ENCODE measurements around the gene CPSF3. TPM values are rescaled to one million over a fixed set of nuclear protein-coding genes. Genes with fewer than 3 reads are reported as not detected.

CPSF3 gene
- total RNA-seq, 4 donors from 2014 or later = 17.6 to 173 (median 22.2) TPM

GRCh38 chr2:9472511-9472910 is 49.1 kb downstream of the CPSF3 start:
- H3K4me1 ChIP-seq = peaks cover 0 to 24% (median 18%) of the 10 kb centered on the region in 4 donors
- H3K27ac ChIP-seq = no peak overlapping the region
- no peak overlapping the region for H3K4me3 ChIP-seq
- in situ Hi-C loops (cut with MboI; ENCODE audit: low pct_ligation_motif_present in 1 of 4, low pct_unique_long_range_greater_than_20kb in 1 of 4, low sequenced_read_pairs in 3 of 4) (no loop called here), intact Hi-C loops (cut with DNase I; ENCODE audit: low total_unique reads) (no loop called here)
- WGBS, 2 donors (ENCODE audit: low coverage in 1 of 2) = 84 to 100% methylated on average over 2 to 9 of the region's 9 CpGs
- H3K36me3 ChIP-seq = no peaks in the 10 kb centered on the region
- no peaks in the 10 kb centered on the region for H3K9me3 ChIP-seq
- no peak for DNase-seq
- H3K27me3 ChIP-seq = no peaks in the 10 kb centered on the region
- TF ChIP-seq EP300 (IDR thresholded peaks at IDR 0.05; ENCODE audit: low read depth) (no peak), CTCF (IDR thresholded peaks at IDR 0.05) (no peak), POLR2AphosphoS5 (IDR thresholded peaks at IDR 0.05) (no peak), POLR2A (IDR thresholded peaks at IDR 0.05) (no peak)

- in situ Hi-C loops (cut with MboI; ENCODE audit: low pct_ligation_motif_present in 1 of 4, low pct_unique_long_range_greater_than_20kb in 1 of 4, low sequenced_read_pairs in 3 of 4) = no loop called here
- intact Hi-C loops (cut with DNase I; ENCODE audit: low total_unique reads) = no loop called here
- TF ChIP-seq CTCF (IDR thresholded peaks at IDR 0.05) = peak in 4 of 5 experiments; percentile 21 to 55 (median 37)
- TF ChIP-seq POLR2AphosphoS5 (IDR thresholded peaks at IDR 0.05) = no peak
- no peak for TF ChIP-seq POLR2A (IDR thresholded peaks at IDR 0.05)
- no peak for TF ChIP-seq EP300 (IDR thresholded peaks at IDR 0.05; ENCODE audit: low read depth)
- Histone ChIP-seq H3K9me3 (no peaks in the 10 kb centered on the region), H3K27me3 (no peaks in the 10 kb centered on the region), H3K27ac (peak overlapping the region; percentile 92 to 94 (median 93)), H3K4me3 (peak overlapping the region; percentile 75 to 83 (median 83)), H3K36me3 (peaks cover 0 to 5% (median 0%) of the 10 kb centered on the region in 4 donors), H3K4me1 (peaks cover 0 to 24% (median 18%) of the 10 kb centered on the region in 4 donors)
- WGBS, 2 donors (ENCODE audit: low coverage in 1 of 2) = 38 to 100% methylated on average over 1 to 24 of the region's 24 CpGs
- DNase-seq = peak; percentile 46
These were observed 50.0 kb downstream of the CPSF3 start for GRCh38 chr2:9473308-9473984.

GRCh38 chr2:9473985-9474360 is 50.5 kb downstream of the CPSF3 start:
- TF ChIP-seq POLR2AphosphoS5 (IDR thresholded peaks at IDR 0.05) (no peak), EP300 (IDR thresholded peaks at IDR 0.05; ENCODE audit: low read depth) (no peak), POLR2A (IDR thresholded peaks at IDR 0.05) (no peak), CTCF (IDR thresholded peaks at IDR 0.05) (no peak)
- Histone ChIP-seq H3K27me3 (no peaks in the 10 kb centered on the region), H3K9me3 (no peaks in the 10 kb centered on the region), H3K4me1 (peaks cover 0 to 24% (median 18%) of the 10 kb centered on the region in 4 donors), H3K36me3 (peaks cover 0 to 9% (median 0%) of the 10 kb centered on the region in 4 donors), H3K4me3 (peak overlapping the region; percentile 75 to 83 (median 83)), H3K27ac (peak overlapping the region; percentile 92 to 94 (median 93))
- 8% methylated on average over 32 of the region's 39 CpGs; no CpG with 5 or more reads in 1 of the 2 donors for WGBS, 2 donors (ENCODE audit: low coverage in 1 of 2)
- peak; percentile 70 for DNase-seq
- in situ Hi-C loops (cut with MboI; ENCODE audit: low pct_ligation_motif_present in 1 of 4, low pct_unique_long_range_greater_than_20kb in 1 of 4, low sequenced_read_pairs in 3 of 4) = no loop called here
- intact Hi-C loops (cut with DNase I; ENCODE audit: low total_unique reads) = no loop called here

- intact Hi-C loops (cut with DNase I; ENCODE audit: low total_unique reads) (no loop called here), in situ Hi-C loops (cut with MboI; ENCODE audit: low pct_ligation_motif_present in 1 of 4, low pct_unique_long_range_greater_than_20kb in 1 of 4, low sequenced_read_pairs in 3 of 4) (no loop called here)
- Histone ChIP-seq H3K27ac (peak within 1 kb of the TSS; percentile 92 to 94 (median 93)), H3K9me3 (no peaks in the 10 kb centered on the region), H3K4me1 (peaks cover 0 to 24% (median 18%) of the 10 kb centered on the region in 4 donors), H3K4me3 (peak within 1 kb of the TSS; percentile 75 to 83 (median 83)), H3K27me3 (no peaks in the 10 kb centered on the region), H3K36me3 (peaks cover 0 to 9% (median 0%) of the 10 kb centered on the region in 4 donors)
- no peak for TF ChIP-seq POLR2A (IDR thresholded peaks at IDR 0.05)
- TF ChIP-seq POLR2AphosphoS5 (IDR thresholded peaks at IDR 0.05) = peak in 2 of 3 donors; percentile 43 to 74
- no peak for TF ChIP-seq CTCF (IDR thresholded peaks at IDR 0.05)
- DNase-seq = peak; percentile 71
- WGBS, 2 donors (ENCODE audit: low coverage in 1 of 2) = 0% methylated on average over 8 of the region's 91 CpGs; no CpG with 5 or more reads in 1 of the 2 donors
These were observed 51.1 kb downstream of the CPSF3 start, which contains the start of gene IAH1 for GRCh38 chr2:9474361-9475057. TSS of gene IAH1 (plus strand) at chr2:9474551. CDS start at chr2:9474567, 16 bp downstream.

Measured in transverse colon (tissue), 4 donors.